Measurements from ENCODE around the gene SLC39A13.

- no peak for TF ChIP-seq CTCF (IDR thresholded peaks at IDR 0.05)
- TF ChIP-seq POLR2A (IDR thresholded peaks at IDR 0.05) = no peak
Measured at GRCh38 chr11:47425611-47426010, 17.2 kb downstream of the SLC39A13 start.

Data from vagina (tissue), 2 donors.